Left cardiac atrium (tissue), 4 donors: ENCODE results near the gene ABCA8. TPM values are rescaled to one million over a fixed set of nuclear protein-coding genes. Genes with fewer than 3 reads are reported as not detected.
A peak's percentile ranks its signal among the peaks of the same experiment; 100 is the strongest.
"Not testable (repeated sequence)": the region's sequence is repeated elsewhere in the genome, so short reads cannot be mapped to it uniquely, and the experiment has no call there.

ENCODE experiments used
- ATAC-seq, 2 donors: fragments of 200-7000 bp; cut with Tn5 transposase; one replicate each; pipeline ENCODE4 v1.9.1; 2020; ENCODE audit warnings: mild to moderate bottlenecking in 2 of 2, moderate library complexity in 2 of 2
- DNase-seq: peaks from one replicate; pipeline ENCODE4 v3.0.0-alpha.2; 2020
- intact Hi-C, 2 donors: fragments of 100-400 bp; cut with DNase I; formaldehyde crosslinking; loops; one replicate each; pipeline versions ENCODE4 v1.14.1 to v1.15.1; 2022 to 2023
- long read RNA-seq: library from polyadenylated mRNA; unstranded; transcript quantifications from one replicate; pipeline ENCODE4 v2.0.0, GENCODE V29; 2021
- total RNA-seq, 2 donors: library from RNA; stranded (reverse); fragmentation: NEBNext Ultra II Directional; extraction: Animal tissue kit (Norgen Biotek cat#: 25700); gene quantifications; one replicate each; pipeline ENCODE4 v1.2.1, GENCODE V29; 2021
- donor health status: DM: no; HTN: yes; CAD: no.
- donor health status: DM: no; HTN: yes; CAD: no; lungs with severe emphysema.
- donor health status: DM: yes; HTN: yes; CAD: no.
- donor health status: Dilated cardiomyopathy.

Gene ABCA8
- 10 to 100 TPM; 72.2 to 80.6 TPM for total RNA-seq
- long read RNA-seq, partial matches to known transcripts, result 9 of 14 reads
- long read RNA-seq, other reads (novel, unspliced or antisense), result 5 of 14 reads

DNA sequence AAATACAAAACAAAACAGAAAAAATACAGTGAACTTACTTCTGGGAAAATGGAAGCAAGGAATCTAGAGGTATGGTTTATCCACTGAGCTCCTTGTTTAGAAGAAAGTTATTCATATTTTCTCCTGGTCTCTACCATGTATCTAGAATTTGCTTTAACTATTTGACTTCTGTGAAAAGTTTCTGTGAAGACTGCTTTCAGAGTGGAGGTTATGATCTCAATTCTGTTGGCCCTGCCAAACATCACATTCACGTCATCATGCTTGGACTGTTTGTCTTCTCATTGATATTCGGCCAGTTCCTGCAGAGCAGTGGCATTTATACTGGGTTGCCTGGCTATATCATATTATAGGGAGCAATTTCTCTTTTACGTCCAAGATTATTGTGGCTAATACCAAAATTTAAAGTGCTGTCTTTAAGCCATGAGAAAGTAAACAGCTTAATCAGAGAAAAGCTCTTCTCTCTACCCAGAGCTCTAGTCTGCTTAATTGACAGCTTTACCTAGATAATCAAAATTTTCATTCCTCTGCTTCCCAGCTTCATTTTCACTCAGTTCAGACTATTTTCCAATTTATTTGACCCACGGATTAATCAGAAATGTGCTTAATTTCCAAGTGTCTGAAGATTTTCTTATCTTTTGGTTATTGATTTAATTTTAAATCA lies at the start of gene ABCA8:
TSS of gene ABCA8 (minus strand) at position 212 of the 661 bp plus-strand sequence. CDS start 13,358 bp downstream, outside the sequence.
- peak; percentile 88 to 92 for ATAC-seq

GRCh38 chr17:69004759-69005158 lies 49.6 kb upstream of the ABCA8 start:
- intact Hi-C loops, result not testable (repeated sequence)

More for the DNA sequence above, at the start of gene ABCA8:
- intact Hi-C loops, result no loop called here
- DNase-seq, result peak; percentile 51

GRCh38 chr17:68999743-69000142 lies 44.6 kb upstream of the ABCA8 start:
- DNase-seq, ATAC-seq, intact Hi-C loops: not testable (repeated sequence)

More at GRCh38 chr17:69004759-69005158, 49.6 kb upstream of the ABCA8 start:
- ATAC-seq, DNase-seq: not testable (repeated sequence)

DNA sequence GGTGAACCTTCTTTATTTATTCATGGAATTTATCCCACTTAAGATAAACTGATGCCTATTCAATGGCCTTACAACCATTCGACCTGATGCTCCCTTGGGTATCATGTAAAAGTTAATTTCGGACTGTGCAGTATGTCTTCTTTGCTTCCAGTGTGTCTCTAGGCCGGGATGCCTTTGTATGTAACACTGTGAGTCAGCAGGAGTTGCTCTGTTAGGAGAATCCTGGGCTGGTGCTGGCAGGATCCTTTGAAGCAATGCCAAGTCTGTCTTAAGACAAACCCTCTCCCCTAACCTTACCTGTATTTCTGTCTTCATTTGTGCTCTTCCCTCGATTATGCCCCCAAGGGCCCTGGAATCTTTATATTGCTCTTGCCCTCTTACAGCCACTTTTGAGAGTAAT lies 37.9 kb upstream of the ABCA8 start:
- DNase-seq (no peak), ATAC-seq (peak in 1 of 2 donors; percentile 30)
- intact Hi-C loops, result no loop called here

DNA sequence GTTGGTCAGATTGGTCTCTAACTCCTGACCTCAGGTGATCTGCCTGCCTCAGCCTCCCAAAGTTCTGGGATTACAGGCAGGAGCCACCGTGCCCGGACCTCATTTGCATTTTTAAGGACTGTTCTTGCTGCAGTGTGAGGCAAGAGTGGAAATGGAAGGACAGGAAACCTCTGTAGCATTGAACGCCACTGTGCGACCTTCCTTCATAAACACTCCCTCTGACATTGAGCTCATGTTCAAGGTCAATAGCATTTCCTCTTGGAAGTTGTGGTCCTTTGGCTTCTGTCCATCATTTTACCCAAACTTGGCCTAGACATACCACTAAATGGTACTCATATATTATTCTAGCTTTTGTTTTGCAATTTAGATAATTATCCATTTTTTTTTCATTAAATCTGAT lies 32.8 kb upstream of the ABCA8 start:
- DNase-seq (no peak), ATAC-seq (no peak)
- intact Hi-C loops, result no loop called here

GRCh38 chr17:68981288-68981687 lies 26.1 kb upstream of the ABCA8 start:
- peak; percentile 78 to 82 for ATAC-seq
- peak; percentile 70 for DNase-seq
- intact Hi-C loops, result no loop called here

DNA sequence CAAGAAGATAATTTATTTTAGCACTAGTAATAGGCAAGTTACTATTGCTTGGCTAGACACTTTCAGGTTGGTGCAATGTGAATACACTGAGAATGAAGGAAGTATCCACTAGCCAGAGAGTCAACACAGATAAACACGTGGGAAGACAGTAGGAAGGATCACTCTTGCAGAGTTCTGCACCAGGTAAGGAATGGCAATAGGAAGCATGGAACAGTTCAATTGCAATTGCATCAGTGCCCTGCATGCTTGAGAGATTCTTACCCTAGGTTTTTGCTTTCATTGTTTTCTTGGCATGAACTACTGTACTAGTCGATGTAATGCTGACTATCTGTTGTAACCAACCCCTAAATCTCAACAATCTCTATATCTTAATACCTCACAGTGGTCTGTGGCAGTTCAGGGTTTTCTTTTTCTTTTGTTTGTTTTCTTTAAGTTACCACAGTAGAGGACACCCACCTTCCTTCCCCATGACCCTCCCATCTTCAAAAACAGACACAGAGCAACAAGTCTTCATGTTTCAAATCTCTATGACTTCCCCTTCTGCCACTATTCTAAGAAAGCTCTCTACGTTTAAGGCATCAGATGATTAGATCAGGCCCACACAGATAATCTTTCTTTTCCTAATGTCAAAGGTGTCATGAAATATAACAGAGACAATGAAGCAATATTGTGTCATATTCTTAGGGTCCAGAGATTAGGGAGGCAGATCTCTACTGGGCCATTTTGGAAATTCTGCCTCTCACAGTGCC lies 18.1 kb upstream of the ABCA8 start:
- intact Hi-C loops, result loop anchor here (2.0 to 5.0 kb wide), 2 partner anchors 196 to 200 kb away; no protein-coding TSS in a partner anchor
- no peak for DNase-seq
- ATAC-seq, result no peak

DNA sequence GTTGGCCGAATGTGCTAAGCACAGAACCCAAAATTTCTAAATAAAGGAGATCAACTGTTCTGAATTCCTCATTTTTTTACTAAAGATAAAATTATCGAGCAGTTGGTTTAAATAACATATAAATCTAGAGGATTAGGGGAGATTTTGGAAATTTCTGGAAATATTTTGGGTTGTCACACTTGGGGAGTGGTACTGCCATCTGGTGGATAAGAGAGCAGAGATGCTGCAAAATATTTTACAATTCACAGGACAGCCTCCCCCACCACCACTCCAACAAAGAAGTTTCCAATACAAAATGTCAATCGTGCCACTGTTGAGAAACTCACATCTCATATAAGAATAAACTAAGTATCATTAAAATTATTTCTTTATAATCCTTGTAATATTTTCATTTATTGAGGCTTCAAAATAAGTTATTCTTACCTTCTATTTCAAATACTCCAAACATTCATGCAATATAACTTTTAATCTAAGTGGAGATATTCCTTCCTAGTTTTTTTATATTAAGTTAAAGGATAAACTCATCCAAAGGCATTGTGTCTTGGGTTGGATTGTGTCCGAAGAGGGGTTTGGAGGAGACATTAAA lies 17.0 kb upstream of the ABCA8 start:
- no peak for DNase-seq
- peak; percentile 47 to 53 for ATAC-seq
- intact Hi-C loops, result loop anchor here (2.0 to 5.0 kb wide), 2 partner anchors 195 to 199 kb away; no protein-coding TSS in a partner anchor

DNA sequence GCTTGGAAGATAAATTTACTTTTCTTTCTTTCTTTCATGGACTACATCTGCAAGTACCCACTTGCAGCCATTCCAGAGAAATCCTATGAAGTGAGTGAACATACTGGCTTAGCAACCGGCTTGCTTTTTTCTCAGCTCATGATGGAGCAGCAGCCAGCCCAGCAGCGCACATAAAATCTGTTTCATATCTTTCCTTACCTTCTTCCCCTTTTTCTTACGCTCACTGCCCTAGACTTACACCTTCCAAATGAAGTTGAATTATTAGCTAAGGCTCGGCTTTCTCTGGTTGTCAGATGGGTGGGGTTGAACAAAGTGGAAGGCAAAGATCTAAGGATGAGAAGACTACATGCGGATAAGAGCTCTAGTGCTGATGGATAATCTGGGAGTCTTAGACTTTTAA lies 13.9 kb upstream of the ABCA8 start:
- no peak for DNase-seq
- no peak for ATAC-seq
- intact Hi-C loops, result no loop called here

- ATAC-seq (peak in 1 of 2 donors; percentile 71), DNase-seq (no peak)
- intact Hi-C loops, result no loop called here
Measured at GRCh38 chr17:68963958-68964357, 8.8 kb upstream of the ABCA8 start.

DNA sequence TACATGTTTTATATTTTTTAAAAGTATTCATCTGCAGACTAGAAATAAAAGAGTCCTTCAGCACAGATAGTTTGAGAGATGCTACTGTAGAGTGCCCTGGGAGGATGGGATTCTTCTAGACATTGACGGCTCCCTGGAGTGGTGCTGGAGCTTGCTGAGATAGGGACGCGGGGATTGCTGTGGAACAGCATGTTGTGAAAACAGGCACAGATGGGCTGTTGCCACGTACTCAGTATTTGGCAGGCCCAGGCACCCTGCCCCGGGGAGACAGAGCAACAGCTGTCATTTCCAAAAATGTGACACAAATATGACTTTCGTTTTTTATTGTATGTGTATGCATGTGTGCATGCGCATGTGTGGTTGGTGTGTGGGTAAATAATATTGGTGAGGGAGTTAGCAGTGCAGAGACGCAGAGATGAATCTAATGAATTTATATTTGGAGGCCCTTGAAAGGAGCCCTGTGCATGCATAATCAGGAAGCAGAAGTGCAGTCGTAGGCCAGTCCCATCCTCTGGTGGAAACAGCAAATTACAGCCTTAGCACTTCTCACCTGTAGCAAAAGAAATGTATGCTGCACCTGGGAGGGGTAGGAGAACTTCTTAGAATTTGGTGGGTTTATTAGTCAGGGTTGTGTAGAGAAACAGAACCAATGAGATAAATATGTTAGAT lies 6.2 kb upstream of the ABCA8 start:
- intact Hi-C loops, result no loop called here
- peak; percentile 38 for DNase-seq
- ATAC-seq, result peak; percentile 82 to 87

DNA sequence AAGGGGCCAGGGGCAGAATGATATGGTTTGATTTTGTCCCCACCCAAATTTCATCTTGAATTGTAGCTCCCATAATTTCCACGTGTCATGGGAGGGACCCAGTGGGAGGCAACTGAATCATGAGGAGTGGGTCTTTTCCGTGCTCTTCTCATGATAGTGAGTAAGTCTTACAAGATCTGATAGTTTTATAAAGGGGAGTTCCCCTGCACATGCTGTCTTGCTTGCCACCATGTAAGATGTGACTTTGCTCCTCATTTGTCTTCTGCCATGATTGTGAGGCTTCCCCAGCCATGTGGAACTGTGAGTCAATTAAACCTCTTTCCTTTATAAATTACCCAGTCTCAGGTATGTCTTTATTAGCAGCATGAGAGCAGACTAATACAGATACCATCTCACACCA lies 3.9 kb upstream of the ABCA8 start:
- intact Hi-C loops, DNase-seq, ATAC-seq: not testable (repeated sequence)

DNA sequence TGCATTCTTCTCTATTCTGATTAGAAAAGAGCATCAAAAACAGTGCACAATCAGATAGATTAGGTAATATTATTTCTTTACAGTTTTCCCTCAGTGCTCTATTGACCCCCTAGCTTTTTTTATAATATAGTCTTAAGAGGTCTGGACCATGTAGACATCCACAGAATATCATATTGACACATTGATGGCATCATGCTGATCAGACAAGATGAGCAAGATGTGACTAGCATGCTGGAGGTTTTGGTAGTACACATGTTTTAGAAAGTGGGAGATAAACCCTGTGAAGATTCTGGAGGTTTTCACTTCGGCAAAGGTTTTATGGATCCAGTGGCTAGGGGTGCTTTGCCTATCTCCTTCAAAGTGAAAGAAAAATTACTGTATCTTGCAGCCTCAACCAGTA lies 2.8 kb upstream of the ABCA8 start:
- intact Hi-C loops, result no loop called here
- no peak for ATAC-seq
- no peak for DNase-seq

DNA sequence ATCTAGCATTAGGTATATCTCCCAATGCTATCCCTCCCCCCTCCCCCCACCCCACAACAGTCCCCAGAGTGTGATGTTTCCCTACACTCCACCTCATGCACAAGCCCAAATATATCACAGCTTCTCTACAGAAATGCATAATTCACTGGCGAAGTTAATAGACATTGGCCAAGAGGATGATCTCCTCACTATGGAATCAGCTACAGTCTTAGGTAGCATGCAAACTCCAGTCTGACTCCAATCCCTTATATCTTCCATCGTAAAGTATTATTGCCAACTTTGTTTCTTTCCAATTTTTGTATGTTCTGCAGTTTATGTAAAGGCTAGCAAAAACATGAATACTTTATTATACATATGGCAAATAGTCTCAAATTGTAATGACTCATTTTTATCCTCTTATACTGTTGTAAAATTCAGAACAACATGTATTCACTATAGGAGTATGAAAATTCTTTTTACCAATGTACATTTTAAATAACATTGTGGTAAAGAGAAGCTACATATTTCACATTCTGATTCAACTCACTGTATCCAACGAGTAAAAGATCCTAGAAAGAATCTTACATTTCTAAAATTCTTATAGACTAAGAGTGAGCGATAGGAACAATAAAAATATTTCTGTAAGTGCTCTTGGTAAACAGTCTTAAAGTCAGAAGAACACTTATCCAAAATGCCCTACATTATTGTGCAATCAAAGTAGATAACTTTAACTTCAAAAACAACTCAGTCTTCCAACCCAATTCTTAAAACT lies 871 bp downstream of the ABCA8 start:
- intact Hi-C loops, result no loop called here
- DNase-seq (no peak), ATAC-seq (peak in 1 of 2 donors; percentile 39)

GRCh38 chr17:68953340-68953997 lies 1.7 kb downstream of the ABCA8 start:
- ATAC-seq, result peak in 1 of 2 donors; percentile 14
- intact Hi-C loops, result no loop called here
- no peak for DNase-seq

GRCh38 chr17:68950725-68951124 lies 4.5 kb downstream of the ABCA8 start:
- intact Hi-C loops, result no loop called here
- DNase-seq (no peak), ATAC-seq (peak in 1 of 2 donors; percentile 71)

- intact Hi-C loops, DNase-seq, ATAC-seq: not testable (repeated sequence)
Measured at GRCh38 chr17:68947868-68948267, 7.3 kb downstream of the ABCA8 start.

GRCh38 chr17:68944435-68945035 lies 10.7 kb downstream of the ABCA8 start:
- no peak for ATAC-seq
- DNase-seq, result no peak
- intact Hi-C loops, result no loop called here
